Panc1 (cell line): ENCODE measurements around the gene KRT72. TPM values are rescaled to one million over a fixed set of nuclear protein-coding genes. Genes with fewer than 3 reads are reported as not detected.

Experiments used
- ATAC-seq: fragments of 200-7000 bp; cut with Tn5 transposase; 2 replicates; pipeline ENCODE4 v1.9.1; 2020; ENCODE audit warnings: mild to moderate bottlenecking, moderate library complexity
- BruUV-seq: library from RNA; stranded (reverse); fragments of 400-500 nt; replicated peaks from 2 replicates; lab custom pipeline; 2021; lab: Mats Ljungman, UMichigan
- CTCF ChIA-PET: fragments of 300-600 bp; sonication (Branson Sonifier 250); formaldehyde crosslinking; loops from one replicate; lab custom pipeline; 2022; ENCODE audit warnings: antibody characterized with exemption; lab: Charles Lee
- POLR2A ChIA-PET: fragments of 300-600 bp; sonication (Branson Sonifier 250); formaldehyde crosslinking; loops from one replicate; lab custom pipeline; 2022; ENCODE audit warnings: antibody characterized with exemption; lab: Charles Lee
- DNase-seq: peaks from one replicate; pipeline ENCODE4 v3.0.0-alpha.2; 2010; ENCODE audit warnings: low read depth, low spot score
- H3K27ac ChIP-seq: 2 replicates; pipeline ENCODE4 v1.5.1; 2011; ENCODE audit warnings: mild to moderate bottlenecking, low read length, inconsistent platforms
- H3K27me3 ChIP-seq: fragments of 200-500 bp; sonication (Bioruptor generic); 2 replicates; pipeline ENCODE4 v1.6.0; 2014; ENCODE audit warnings: low read length, inconsistent platforms; ENCODE audit not compliant: control insufficient read depth, insufficient read depth
- H3K36me3 ChIP-seq: fragments of 200-500 bp; sonication (Bioruptor generic); 2 replicates; pipeline ENCODE4 v1.5.1; 2014; ENCODE audit warnings: inconsistent platforms, mild to moderate bottlenecking, low read length, moderate library complexity; ENCODE audit not compliant: control insufficient read depth, insufficient read depth
- H3K4me1 ChIP-seq: 2 replicates; pipeline ENCODE4 v1.5.1; 2011; ENCODE audit warnings: inconsistent platforms, mild to moderate bottlenecking, low read length, moderate library complexity; ENCODE audit not compliant: control insufficient read depth, insufficient read depth
- H3K4me3 ChIP-seq, 2 experiments: 2 replicates each; pipeline ENCODE4 v1.5.1; 2011 to 2012; ENCODE audit warnings: low read depth in 2 of 2, low read length in 2 of 2, mild to moderate bottlenecking in 2 of 2, inconsistent platforms in 1 of 2, moderate library complexity in 1 of 2
- H3K9me3 ChIP-seq: fragments of 200-500 bp; sonication (Bioruptor generic); 2 replicates; pipeline ENCODE4 v1.5.1; 2014; ENCODE audit warnings: low read depth, mild to moderate bottlenecking, inconsistent platforms, low read length, moderate library complexity; ENCODE audit not compliant: control insufficient read depth, insufficient read depth
- POLR2AphosphoS5 ChIP-seq: IDR thresholded peaks from 2 replicates; pipeline ENCODE4 v1.6.1; 2012; ENCODE audit warnings: mild to moderate bottlenecking, low read depth, low read length, moderate library complexity
- SIN3A ChIP-seq: IDR thresholded peaks from 2 replicates; pipeline ENCODE4 v1.6.1; 2012; ENCODE audit warnings: low read depth, mild to moderate bottlenecking, low read length, moderate library complexity, borderline replicate concordance; ENCODE audit not compliant: insufficient read depth
- TCF7L2 ChIP-seq: IDR thresholded peaks from 2 replicates; pipeline ENCODE4 v1.6.1; 2011; ENCODE audit warnings: mild to moderate bottlenecking, low read depth, low read length, inconsistent platforms
- in situ Hi-C: cut with HindIII; loops from 2 replicates; pipeline ENCODE4 v1.10.0; 2016; ENCODE audit warnings: low sequenced_read_pairs, low pct_unique_long_range_greater_than_20kb
- intact Hi-C: fragments of 100-400 bp; cut with micrococcal nuclease; formaldehyde crosslinking; loops from one replicate; pipeline ENCODE4 v1.10.0; 2022; ENCODE audit not compliant: unreplicated experiment
- total RNA-seq: library from RNA; stranded (reverse); gene quantifications from one replicate; pipeline ENCODE4 v1.2.1, GENCODE V29; 2021; ENCODE audit not compliant: unreplicated experiment
- TF ChIP-seq, protein P1 (sequence below), 2 experiments: IDR thresholded peaks; 2 replicates each; pipeline ENCODE4 v1.6.1; 2011 to 2012; ENCODE audit warnings: low read depth in 2 of 2, control low read depth in 1 of 2, low read length in 1 of 2, mild to moderate bottlenecking in 1 of 2, moderate library complexity in 1 of 2; ENCODE audit not compliant: insufficient read depth in 1 of 2
- TF ChIP-seq, protein P2 (sequence below): fragments of 450-650 bp; IDR thresholded peaks from 2 replicates; pipeline ENCODE4 v1.5.1; 2017; ENCODE audit warnings: mild to moderate bottlenecking

Gene KRT72
- total RNA-seq, 1 experiment from 2014 or later, result not detected

DNA sequence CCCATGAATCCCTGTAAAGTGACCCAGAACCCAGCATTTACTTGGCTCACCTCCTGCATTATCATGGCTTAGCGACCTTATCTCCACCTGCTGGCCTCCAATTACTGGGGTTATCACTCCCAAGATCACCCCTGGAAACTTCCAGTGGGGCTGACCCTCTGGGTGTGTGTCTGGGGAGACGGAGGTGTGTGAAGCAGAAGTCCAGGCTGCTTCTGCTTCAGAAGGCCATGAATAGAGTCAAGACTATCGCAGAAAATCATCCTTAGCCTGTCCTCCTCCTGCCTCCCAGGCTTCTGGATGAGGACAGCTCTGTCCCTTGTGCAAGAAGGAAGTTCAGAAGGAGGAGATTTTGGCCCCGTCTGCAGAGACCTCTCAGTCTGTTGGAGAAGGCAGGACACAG is 408 bp upstream of the KRT72 start:
- ATAC-seq, result no peak
- no peaks in the 10 kb centered on the region for H3K4me1 ChIP-seq
- no peak overlapping the region for H3K27ac ChIP-seq
- TF ChIP-seq SIN3A, result no peak
- no peak for TF ChIP-seq POLR2AphosphoS5
- TF ChIP-seq TCF7L2, result no peak
- TF ChIP-seq, protein P1, sequence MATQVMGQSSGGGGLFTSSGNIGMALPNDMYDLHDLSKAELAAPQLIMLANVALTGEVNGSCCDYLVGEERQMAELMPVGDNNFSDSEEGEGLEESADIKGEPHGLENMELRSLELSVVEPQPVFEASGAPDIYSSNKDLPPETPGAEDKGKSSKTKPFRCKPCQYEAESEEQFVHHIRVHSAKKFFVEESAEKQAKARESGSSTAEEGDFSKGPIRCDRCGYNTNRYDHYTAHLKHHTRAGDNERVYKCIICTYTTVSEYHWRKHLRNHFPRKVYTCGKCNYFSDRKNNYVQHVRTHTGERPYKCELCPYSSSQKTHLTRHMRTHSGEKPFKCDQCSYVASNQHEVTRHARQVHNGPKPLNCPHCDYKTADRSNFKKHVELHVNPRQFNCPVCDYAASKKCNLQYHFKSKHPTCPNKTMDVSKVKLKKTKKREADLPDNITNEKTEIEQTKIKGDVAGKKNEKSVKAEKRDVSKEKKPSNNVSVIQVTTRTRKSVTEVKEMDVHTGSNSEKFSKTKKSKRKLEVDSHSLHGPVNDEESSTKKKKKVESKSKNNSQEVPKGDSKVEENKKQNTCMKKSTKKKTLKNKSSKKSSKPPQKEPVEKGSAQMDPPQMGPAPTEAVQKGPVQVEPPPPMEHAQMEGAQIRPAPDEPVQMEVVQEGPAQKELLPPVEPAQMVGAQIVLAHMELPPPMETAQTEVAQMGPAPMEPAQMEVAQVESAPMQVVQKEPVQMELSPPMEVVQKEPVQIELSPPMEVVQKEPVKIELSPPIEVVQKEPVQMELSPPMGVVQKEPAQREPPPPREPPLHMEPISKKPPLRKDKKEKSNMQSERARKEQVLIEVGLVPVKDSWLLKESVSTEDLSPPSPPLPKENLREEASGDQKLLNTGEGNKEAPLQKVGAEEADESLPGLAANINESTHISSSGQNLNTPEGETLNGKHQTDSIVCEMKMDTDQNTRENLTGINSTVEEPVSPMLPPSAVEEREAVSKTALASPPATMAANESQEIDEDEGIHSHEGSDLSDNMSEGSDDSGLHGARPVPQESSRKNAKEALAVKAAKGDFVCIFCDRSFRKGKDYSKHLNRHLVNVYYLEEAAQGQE (IDR thresholded peaks at IDR 0.05; ENCODE audit: insufficient read depth in 1 of 2, low read depth in 2 of 2, low read length in 1 of 2), result no peak
- TF ChIP-seq, protein P2, sequence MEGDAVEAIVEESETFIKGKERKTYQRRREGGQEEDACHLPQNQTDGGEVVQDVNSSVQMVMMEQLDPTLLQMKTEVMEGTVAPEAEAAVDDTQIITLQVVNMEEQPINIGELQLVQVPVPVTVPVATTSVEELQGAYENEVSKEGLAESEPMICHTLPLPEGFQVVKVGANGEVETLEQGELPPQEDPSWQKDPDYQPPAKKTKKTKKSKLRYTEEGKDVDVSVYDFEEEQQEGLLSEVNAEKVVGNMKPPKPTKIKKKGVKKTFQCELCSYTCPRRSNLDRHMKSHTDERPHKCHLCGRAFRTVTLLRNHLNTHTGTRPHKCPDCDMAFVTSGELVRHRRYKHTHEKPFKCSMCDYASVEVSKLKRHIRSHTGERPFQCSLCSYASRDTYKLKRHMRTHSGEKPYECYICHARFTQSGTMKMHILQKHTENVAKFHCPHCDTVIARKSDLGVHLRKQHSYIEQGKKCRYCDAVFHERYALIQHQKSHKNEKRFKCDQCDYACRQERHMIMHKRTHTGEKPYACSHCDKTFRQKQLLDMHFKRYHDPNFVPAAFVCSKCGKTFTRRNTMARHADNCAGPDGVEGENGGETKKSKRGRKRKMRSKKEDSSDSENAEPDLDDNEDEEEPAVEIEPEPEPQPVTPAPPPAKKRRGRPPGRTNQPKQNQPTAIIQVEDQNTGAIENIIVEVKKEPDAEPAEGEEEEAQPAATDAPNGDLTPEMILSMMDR, result no peak
- in situ Hi-C loops, result no loop called here
- H3K4me3 ChIP-seq, result no peak overlapping the region
- H3K27me3 ChIP-seq, result peaks cover 12% of the 10 kb centered on the region
- CTCF ChIA-PET, result interaction anchor here (0.7 kb wide), 1 partner anchor 219 kb away, joined by 3 read pairs; no protein-coding TSS in a partner anchor
- no peaks in the 10 kb centered on the region for H3K9me3 ChIP-seq
- no peaks in the 10 kb centered on the region for H3K36me3 ChIP-seq
- BruUV-seq, result no TSS peak
- POLR2A ChIA-PET, result no interaction called here
- DNase-seq, result no peak
- intact Hi-C loops, result no loop called here

DNA sequence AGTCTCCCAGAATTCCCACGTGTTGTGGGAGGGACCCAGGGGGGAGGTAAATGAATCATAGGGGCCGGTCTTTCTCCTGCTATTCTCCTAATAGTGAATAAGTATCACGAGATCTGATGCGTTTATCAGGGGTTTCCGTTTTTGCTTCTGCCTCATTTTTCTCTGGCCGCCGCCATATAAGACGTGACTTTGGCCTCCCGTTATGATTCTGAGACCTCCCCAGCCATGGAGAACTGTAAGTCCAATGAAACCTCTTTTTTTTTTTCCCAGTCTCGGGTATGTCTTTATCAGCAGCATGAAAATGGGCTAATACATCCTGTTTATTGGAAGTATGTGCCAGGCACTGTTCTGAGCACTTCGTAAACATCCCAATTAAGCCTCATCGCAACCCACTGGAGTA is 788 bp downstream of the KRT72 start:
- CTCF ChIA-PET, result no interaction called here
- intact Hi-C loops, result no loop called here

More for the DNA sequence above, 788 bp downstream of the KRT72 start:
- Histone ChIP-seq H3K4me3 (no peak overlapping the region), H3K27me3 (peaks cover 16% of the 10 kb centered on the region), H3K9me3 (no peaks in the 10 kb centered on the region), H3K4me1 (no peaks in the 10 kb centered on the region), H3K36me3 (no peaks in the 10 kb centered on the region), H3K27ac (no peak overlapping the region)
- TF ChIP-seq, protein P1 (IDR thresholded peaks at IDR 0.05; ENCODE audit: insufficient read depth in 1 of 2, low read depth in 2 of 2, low read length in 1 of 2), result no peak
- TF ChIP-seq POLR2AphosphoS5, result no peak
- no peak for TF ChIP-seq SIN3A
- TF ChIP-seq, protein P2, result no peak
- no peak for TF ChIP-seq TCF7L2
- DNase-seq (no peak), ATAC-seq (no peak)
- in situ Hi-C loops, result no loop called here
- POLR2A ChIA-PET, result no interaction called here
- BruUV-seq, result no TSS peak
